Peyer's patch (tissue), 4 donors: ENCODE measurements around the gene PCBD1. TPM values are rescaled to one million over a fixed set of nuclear protein-coding genes. Genes with fewer than 3 reads are reported as not detected.

Source experiments
- DNase-seq, 3 donors: peaks; one replicate each; pipeline ENCODE4 v3.0.0-alpha.2; 2017 to 2019
- H3K27ac ChIP-seq, 4 donors: fragments of 200-600 bp; sonication (generic); one replicate each; pipeline ENCODE4 v1.5.1; 2016 to 2019
- H3K27me3 ChIP-seq, 2 donors: fragments of 200-600 bp; sonication (generic); one replicate each; pipeline ENCODE4 v1.5.1; 2019
- H3K36me3 ChIP-seq, 3 donors: fragments of 200-600 bp; sonication (generic); one replicate each; pipeline ENCODE4 v1.5.1; 2016 to 2019
- H3K4me1 ChIP-seq, 4 donors: fragments of 200-600 bp; sonication (generic); one replicate each; pipeline ENCODE4 v1.5.1; 2016 to 2019
- H3K4me3 ChIP-seq, 4 donors: fragments of 200-600 bp; sonication (generic); 1 replicate in 3 of 4; 2 replicates in 1 of 4; pipeline ENCODE4 v1.5.1; 2016 to 2019; ENCODE audit warnings: mild to moderate bottlenecking in 1 of 4
- H3K9me3 ChIP-seq, 4 donors: fragments of 200-600 bp; sonication (generic); one replicate each; pipeline ENCODE4 v1.5.1; 2016 to 2019; ENCODE audit warnings: mild to moderate bottlenecking in 1 of 4
- CTCF ChIP-seq, 6 experiments: fragments of 450-650 bp in 4 of 6; fragments of 200-600 bp in 2 of 6; sonication (generic) in 1 of 6; IDR thresholded peaks; one replicate each; pipeline ENCODE4 v1.5.1; 2017 to 2019; ENCODE audit warnings: antibody characterized with exemption in 6 of 6, mild to moderate bottlenecking in 3 of 6, moderate library complexity in 1 of 6
- POLR2A ChIP-seq, 2 donors: fragments of 450-650 bp; IDR thresholded peaks; one replicate each; pipeline ENCODE4 v1.5.1; 2017; ENCODE audit warnings: antibody characterized with exemption in 2 of 2, mild to moderate bottlenecking in 2 of 2, moderate library complexity in 2 of 2
- total RNA-seq, 4 donors: library from RNA; depleted of rRNA; stranded (reverse); fragments of >200 nt; gene quantifications; one replicate each; pipeline ENCODE4 v1.1.0, GENCODE V29; 2016

The PCBD1 gene
- total RNA-seq, 4 donors from 2014 or later: 38.8 to 63.5 (median 55.9) TPM

- DNase-seq: no peak
- no peaks in the 10 kb centered on the region for H3K27me3 ChIP-seq
- TF ChIP-seq POLR2A (IDR thresholded peaks at IDR 0.05): no peak
- no peak for TF ChIP-seq CTCF (IDR thresholded peaks at IDR 0.05)
- H3K4me3 ChIP-seq: no peak overlapping the region
- H3K9me3 ChIP-seq: no peaks in the 10 kb centered on the region
- H3K4me1 ChIP-seq: no peaks in the 10 kb centered on the region
- H3K27ac ChIP-seq: no peak overlapping the region
- H3K36me3 ChIP-seq: no peaks in the 10 kb centered on the region
These were observed 8.2 kb upstream of the PCBD1 start for GRCh38 chr10:70896551-70896950.

- no peaks in the 10 kb centered on the region for H3K9me3 ChIP-seq
- no peaks in the 10 kb centered on the region for H3K36me3 ChIP-seq
- no peaks in the 10 kb centered on the region for H3K27me3 ChIP-seq
- H3K4me3 ChIP-seq: no peak overlapping the region
- TF ChIP-seq POLR2A (IDR thresholded peaks at IDR 0.05) (no peak), CTCF (IDR thresholded peaks at IDR 0.05) (no peak)
- H3K27ac ChIP-seq: no peak overlapping the region
- H3K4me1 ChIP-seq: no peaks in the 10 kb centered on the region
- peak in 1 of 3 donors; percentile 32 for DNase-seq
These were observed 6.1 kb upstream of the PCBD1 start for GRCh38 chr10:70894416-70894815.

- DNase-seq: peak in 1 of 3 donors; percentile 22
- Histone ChIP-seq H3K27me3 (no peaks in the 10 kb centered on the region), H3K27ac (no peak overlapping the region), H3K9me3 (no peaks in the 10 kb centered on the region), H3K4me3 (no peak overlapping the region), H3K36me3 (no peaks in the 10 kb centered on the region), H3K4me1 (peaks cover 0 to 6% (median 0%) of the 10 kb centered on the region in 4 donors)
- no peak for TF ChIP-seq CTCF (IDR thresholded peaks at IDR 0.05)
These were observed 5.1 kb upstream of the PCBD1 start for GRCh38 chr10:70893227-70894006.

- Histone ChIP-seq H3K36me3 (no peaks in the 10 kb centered on the region), H3K27ac (no peak overlapping the region), H3K27me3 (no peaks in the 10 kb centered on the region), H3K9me3 (no peaks in the 10 kb centered on the region), H3K4me1 (peaks cover 0 to 7% (median 0%) of the 10 kb centered on the region in 4 donors), H3K4me3 (no peak overlapping the region)
- DNase-seq: peak in 1 of 3 donors; percentile 15
- TF ChIP-seq POLR2A (IDR thresholded peaks at IDR 0.05) (no peak), CTCF (IDR thresholded peaks at IDR 0.05) (no peak)
These were observed 4.3 kb upstream of the PCBD1 start for GRCh38 chr10:70892631-70893030.

- Histone ChIP-seq H3K27me3 (no peaks in the 10 kb centered on the region), H3K36me3 (no peaks in the 10 kb centered on the region), H3K9me3 (no peaks in the 10 kb centered on the region), H3K4me3 (no peak overlapping the region), H3K27ac (no peak overlapping the region), H3K4me1 (peaks cover 0 to 17% (median 0%) of the 10 kb centered on the region in 4 donors)
- DNase-seq: no peak
- TF ChIP-seq CTCF (IDR thresholded peaks at IDR 0.05) (no peak), POLR2A (IDR thresholded peaks at IDR 0.05) (no peak)
These were observed 3.3 kb upstream of the PCBD1 start for GRCh38 chr10:70891627-70892026.
